ENCODE data around the gene PDE4D. TPM values are rescaled to one million over a fixed set of nuclear protein-coding genes. Genes with fewer than 3 reads are reported as not detected.
"Not testable (repeated sequence)": the region's sequence is repeated elsewhere in the genome, so short reads cannot be mapped to it uniquely, and the experiment has no call there.

The PDE4D gene
- total RNA-seq, 1 donor from 2014 or later = 81.0 TPM

- intact Hi-C loops (cut with micrococcal nuclease) = no loop called here
Measured at GRCh38 chr5:59317023-59317773, 576.3 kb downstream of the PDE4D start.

- intact Hi-C loops (cut with micrococcal nuclease) = no loop called here
Measured at GRCh38 chr5:59312223-59312622, 581.3 kb downstream of the PDE4D start.

GRCh38 chr5:59308685-59309084, 584.8 kb downstream of the PDE4D start:
- intact Hi-C loops (cut with micrococcal nuclease) = not testable (repeated sequence)

DNA sequence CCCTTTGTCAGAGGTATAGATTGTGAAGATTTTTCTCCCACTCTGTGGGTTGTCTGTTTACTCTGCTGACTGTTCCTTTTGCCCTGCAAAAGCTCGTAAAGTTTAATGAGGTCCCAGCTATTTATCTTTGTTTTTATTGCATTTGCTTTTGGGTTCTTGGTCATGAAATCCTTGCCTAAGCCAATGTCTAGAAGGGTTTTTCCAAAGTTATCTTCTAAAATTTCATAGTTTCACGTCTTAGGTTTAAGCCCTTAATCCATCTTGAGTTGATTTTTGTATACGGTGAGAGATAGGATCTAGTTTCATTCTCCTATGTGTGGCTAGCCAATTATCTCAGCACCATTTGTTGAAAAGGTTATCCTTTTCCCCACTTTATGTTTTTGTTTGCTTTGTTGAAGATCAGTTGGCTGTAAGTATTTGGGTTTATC, 590.2 kb downstream of the PDE4D start:
- intact Hi-C loops (cut with micrococcal nuclease) = not testable (repeated sequence)

DNA sequence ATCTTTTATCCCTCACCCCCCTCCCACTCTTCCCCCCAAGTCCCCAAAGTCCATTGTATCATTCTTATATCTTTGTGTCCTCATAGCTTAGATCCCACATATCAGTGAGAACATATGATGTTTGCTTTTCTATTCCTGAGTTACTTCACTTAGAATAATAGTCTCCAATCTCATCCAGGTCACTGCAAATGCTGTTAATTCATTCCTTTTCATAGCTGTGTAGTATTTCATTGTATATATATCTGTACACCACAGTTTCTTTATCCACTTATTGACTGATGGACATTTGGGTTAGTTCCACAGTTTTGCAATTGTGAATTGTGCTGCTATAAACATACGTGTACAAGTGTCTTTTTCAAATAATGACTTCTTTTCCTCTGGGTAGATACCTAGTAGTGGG, 591.0 kb downstream of the PDE4D start:
- intact Hi-C loops (cut with micrococcal nuclease) = not testable (repeated sequence)

- intact Hi-C loops (cut with micrococcal nuclease) = no loop called here
Measured at GRCh38 chr5:59301727-59302126, 591.8 kb downstream of the PDE4D start.

- intact Hi-C loops (cut with micrococcal nuclease) = no loop called here
Measured at GRCh38 chr5:59300930-59301329, 592.6 kb downstream of the PDE4D start.

DNA sequence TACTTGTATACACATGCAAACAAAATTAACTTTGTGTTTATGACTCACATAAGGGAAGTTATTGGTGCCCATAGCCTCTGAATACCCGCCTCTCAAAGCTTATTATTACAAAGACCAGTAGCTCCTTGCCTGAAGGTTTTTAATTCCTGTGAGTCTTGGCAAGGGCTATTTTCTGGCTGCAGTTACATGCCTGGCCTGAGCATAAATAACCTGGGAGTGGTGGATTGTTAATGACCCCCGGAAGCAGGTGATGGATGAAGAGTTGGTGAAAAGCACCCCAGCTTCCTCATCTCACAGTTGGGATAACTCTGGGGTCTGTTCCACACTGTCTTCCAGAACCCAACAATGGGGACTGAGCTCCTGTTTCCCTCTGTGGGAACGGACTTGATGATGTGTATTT, 594.5 kb downstream of the PDE4D start:
- intact Hi-C loops (cut with micrococcal nuclease) = no loop called here

- intact Hi-C loops (cut with micrococcal nuclease) = no loop called here
Measured at GRCh38 chr5:59296317-59297264, 596.9 kb downstream of the PDE4D start.

DNA sequence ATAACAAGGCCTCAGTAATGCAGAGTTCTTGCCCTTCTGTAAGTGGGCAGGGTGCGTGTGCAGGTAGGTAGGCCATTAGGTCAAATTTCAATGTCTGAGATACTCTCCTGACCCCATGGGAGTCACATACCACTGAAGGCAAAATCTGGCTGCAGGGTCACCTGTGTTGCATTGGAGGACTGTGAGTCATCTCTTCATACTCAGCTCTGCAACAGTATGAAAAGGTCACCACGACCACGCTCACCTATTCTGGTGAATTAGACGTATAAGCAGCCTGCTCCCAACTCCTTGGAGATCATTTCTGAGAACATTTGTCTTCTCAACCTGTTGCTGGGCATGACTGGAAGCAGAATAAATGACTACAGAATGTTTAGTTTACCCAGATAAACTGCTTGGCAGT, 599.8 kb downstream of the PDE4D start:
- intact Hi-C loops (cut with micrococcal nuclease) = no loop called here

GRCh38 chr5:59291941-59292340, 601.6 kb downstream of the PDE4D start:
- intact Hi-C loops (cut with micrococcal nuclease) = no loop called here

DNA sequence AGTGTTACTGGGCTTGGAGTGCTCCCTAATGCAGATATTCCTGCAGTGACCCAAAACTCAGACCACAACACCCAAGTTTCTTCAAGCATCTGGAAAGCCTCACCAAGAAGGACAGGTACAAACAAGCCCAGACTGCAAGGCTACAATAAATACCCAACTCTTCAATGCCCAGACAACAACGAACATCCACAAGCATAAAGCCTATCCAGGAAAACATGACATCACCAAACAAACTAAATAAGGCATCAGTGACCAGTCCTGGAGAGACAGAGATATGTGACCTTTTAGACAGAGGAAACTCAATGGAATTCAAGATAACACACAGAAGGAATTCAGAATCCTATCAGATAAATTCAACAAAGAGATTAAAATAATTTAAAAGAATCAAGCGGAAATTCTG, 605.6 kb downstream of the PDE4D start:
- intact Hi-C loops (cut with micrococcal nuclease) = no loop called here

GRCh38 chr5:59287361-59287760, 606.2 kb downstream of the PDE4D start:
- intact Hi-C loops (cut with micrococcal nuclease) = no loop called here

DNA sequence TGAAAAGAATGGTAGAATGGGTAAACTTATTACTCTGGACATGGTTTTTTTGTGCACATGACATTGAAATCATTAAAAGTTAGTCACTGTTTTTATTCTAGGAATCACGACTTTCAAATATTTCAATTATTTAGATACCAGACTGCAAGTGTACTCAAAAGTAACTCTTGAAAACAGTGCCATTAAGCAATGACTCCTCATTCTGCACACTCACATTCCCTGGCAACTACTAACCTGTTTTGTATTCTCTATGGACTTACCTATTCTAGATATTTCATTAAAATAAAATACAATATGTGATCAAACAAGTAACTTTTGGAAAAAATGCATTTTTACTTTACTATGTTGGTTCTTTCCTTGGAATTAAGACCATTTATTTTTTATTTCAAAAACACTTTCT, 607.0 kb downstream of the PDE4D start:
- intact Hi-C loops (cut with micrococcal nuclease) = no loop called here

DNA sequence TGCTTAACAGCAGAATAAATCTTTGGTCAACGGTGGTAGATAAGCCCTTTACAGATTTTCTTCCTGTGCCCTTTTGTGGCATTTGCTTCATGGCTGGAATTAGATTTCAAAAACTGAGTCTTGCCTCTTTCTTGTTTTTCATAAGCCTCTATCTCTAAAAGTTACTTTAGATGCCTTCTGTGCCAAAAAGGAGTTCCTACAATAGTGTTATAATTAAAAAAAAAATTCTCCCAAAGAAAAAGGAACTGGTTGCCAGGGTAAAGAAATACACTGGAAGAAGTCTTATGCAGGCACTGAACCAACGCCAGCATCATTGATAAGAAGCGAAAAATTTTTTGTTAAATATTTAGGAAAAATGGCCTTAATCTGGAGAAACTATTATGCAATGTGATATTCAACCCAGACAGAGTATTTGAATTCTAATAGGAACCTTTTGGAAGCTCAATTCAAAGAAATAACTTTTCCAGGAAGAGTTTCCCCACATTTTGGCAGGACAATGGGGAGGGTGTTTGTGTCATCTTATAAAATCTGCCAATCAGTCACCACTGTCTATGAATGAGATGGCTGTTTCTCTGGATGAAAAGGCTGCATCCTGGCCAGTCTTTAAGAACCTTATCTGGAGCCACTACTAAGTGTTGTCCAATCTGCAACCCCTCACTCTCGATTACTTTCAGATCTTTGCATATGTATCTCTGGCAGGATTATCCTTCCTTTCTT, 608.1 kb downstream of the PDE4D start:
- intact Hi-C loops (cut with micrococcal nuclease) = no loop called here

DNA sequence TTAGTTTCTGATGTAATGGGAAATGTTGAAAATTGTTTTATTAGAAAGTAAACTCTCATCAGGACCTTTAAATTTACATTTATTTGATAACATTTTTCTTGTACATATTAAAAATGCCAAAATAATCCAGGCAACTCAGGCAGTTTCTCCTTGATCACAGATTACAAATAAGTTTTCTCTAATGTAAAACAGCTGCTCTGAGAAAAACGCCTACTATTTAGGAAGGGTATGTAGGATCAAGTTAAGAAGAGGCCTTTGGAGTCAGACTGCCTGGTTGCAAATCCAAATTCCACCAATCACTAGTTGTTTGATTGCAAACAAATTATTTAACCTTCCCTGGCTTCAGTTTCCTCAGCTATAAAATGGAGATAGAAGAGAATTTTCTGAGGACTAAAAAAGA, 610.8 kb downstream of the PDE4D start:
- intact Hi-C loops (cut with micrococcal nuclease) = no loop called here

GRCh38 chr5:59279979-59280378, 613.5 kb downstream of the PDE4D start:
- intact Hi-C loops (cut with micrococcal nuclease) = no loop called here

DNA sequence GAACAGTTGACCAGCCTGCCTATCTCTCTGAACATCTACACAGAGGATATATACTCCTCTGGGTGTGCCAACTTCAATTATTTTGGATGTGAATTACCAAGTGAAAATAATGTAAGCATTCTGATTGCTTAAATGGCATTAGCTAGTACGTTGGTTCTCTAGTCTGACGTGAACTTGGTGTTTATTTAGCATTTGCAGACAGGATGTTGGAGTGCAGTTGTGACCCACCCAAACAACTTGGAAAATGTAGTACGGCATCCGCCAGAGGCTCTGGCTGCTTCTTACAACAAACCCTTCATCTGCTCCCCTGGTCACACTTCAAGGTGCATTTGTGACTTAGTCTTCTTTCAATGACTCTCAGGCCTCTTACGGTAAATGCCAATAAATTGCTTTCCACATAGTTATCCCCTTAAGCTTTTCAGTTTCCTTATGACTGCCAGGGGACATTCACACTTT, 616.6 kb downstream of the PDE4D start:
- intact Hi-C loops (cut with micrococcal nuclease) = no loop called here

GRCh38 chr5:59276325-59276675, 617.2 kb downstream of the PDE4D start:
- intact Hi-C loops (cut with micrococcal nuclease) = no loop called here

- intact Hi-C loops (cut with micrococcal nuclease) = no loop called here
Measured at GRCh38 chr5:59275510-59276324, 617.8 kb downstream of the PDE4D start.

GRCh38 chr5:59275170-59275509, 618.4 kb downstream of the PDE4D start:
- intact Hi-C loops (cut with micrococcal nuclease) = no loop called here
